MCF 10A (cell line): Measurements from ENCODE around the gene NOP56. TPM values are rescaled to one million over a fixed set of nuclear protein-coding genes. Genes with fewer than 3 reads are reported as not detected.

Experiments used
- BruUV-seq: library from RNA; stranded (reverse); fragments of 400-500 nt; replicated peaks from 2 replicates; lab custom pipeline; 2021; lab: Mats Ljungman, UMichigan
- CTCF ChIA-PET: fragments of 300-600 bp; sonication (Branson Sonifier 250); formaldehyde crosslinking; extraction: SDS; loops from one replicate; lab custom pipeline; 2021; ENCODE audit warnings: antibody characterized with exemption, inconsistent platforms; lab: Yijun Ruan, JAX
- POLR2A ChIA-PET: fragments of 300-600, 350-650 bp; sonication (Branson Sonifier 250); formaldehyde crosslinking; extraction: SDS; loops from one replicate; lab custom pipeline; 2020; ENCODE audit warnings: antibody characterized with exemption, inconsistent platforms; lab: Yijun Ruan, JAX
- DNase-seq: peaks from one replicate; pipeline ENCODE4 v3.0.0-alpha.2; 2018; ENCODE audit not compliant: unreplicated experiment
- H3K27ac Mint-ChIP-seq: one replicate; pipeline ENCODE4 v1.8.0; 2022; ENCODE audit warnings: mild to moderate bottlenecking, low read depth, mixed read lengths; ENCODE audit not compliant: unreplicated experiment
- H3K27me3 Mint-ChIP-seq: one replicate; pipeline ENCODE4 v1.8.0; 2022; ENCODE audit warnings: mixed read lengths; ENCODE audit not compliant: insufficient read depth, unreplicated experiment
- H3K36me3 Mint-ChIP-seq: one replicate; pipeline ENCODE4 v1.8.0; 2022; ENCODE audit warnings: mild to moderate bottlenecking, moderate library complexity, mixed read lengths; ENCODE audit not compliant: insufficient read depth, unreplicated experiment
- H3K4me1 Mint-ChIP-seq: one replicate; pipeline ENCODE4 v1.8.0; 2022; ENCODE audit warnings: mixed read lengths; ENCODE audit not compliant: insufficient read depth, unreplicated experiment
- H3K4me3 Mint-ChIP-seq: one replicate; pipeline ENCODE4 v1.8.0; 2022; ENCODE audit warnings: mild to moderate bottlenecking, moderate library complexity, mixed read lengths; ENCODE audit not compliant: unreplicated experiment
- H3K9me3 Mint-ChIP-seq: one replicate; pipeline ENCODE4 v1.8.0; 2022; ENCODE audit warnings: mixed read lengths; ENCODE audit not compliant: unreplicated experiment
- CTCF ChIP-seq: fragments of 200-600 bp; IDR thresholded peaks from one replicate; pipeline ENCODE4 v1.8.0; 2022; ENCODE audit warnings: antibody characterized with exemption, mild to moderate bottlenecking; ENCODE audit not compliant: unreplicated experiment
- intact Hi-C: fragments of 100-400 bp; cut with micrococcal nuclease; formaldehyde crosslinking; loops from 2 replicates; pipeline ENCODE4 v1.14.1; 2022
- total RNA-seq: library from RNA; stranded (reverse); gene quantifications from 2 replicates; pipeline ENCODE4 v1.2.3, GENCODE V29; 2022

Gene NOP56
- total RNA-seq, 1 experiment from 2014 or later = 340 TPM

DNA sequence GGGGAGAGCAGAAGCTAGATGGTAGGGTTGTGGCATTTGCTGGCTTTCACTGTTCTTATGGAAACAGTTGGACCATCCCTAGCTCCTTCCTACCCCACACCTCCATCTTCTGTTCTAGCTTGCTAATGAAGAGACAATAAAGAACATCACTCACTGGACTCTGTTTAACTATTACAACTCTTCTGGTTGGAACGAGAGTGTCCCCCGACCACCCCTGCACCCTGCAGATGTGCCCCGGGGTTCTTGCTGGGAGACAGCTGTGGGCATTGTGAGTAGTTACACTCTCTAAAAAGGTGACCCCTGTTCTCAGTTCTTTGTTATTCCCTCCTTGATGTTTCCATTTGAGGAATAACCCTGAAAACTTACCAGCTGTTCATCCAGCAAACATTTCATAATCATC is 40.4 kb upstream of the NOP56 start:
- ChIA-PET CTCF (interaction anchor here (0.9 kb wide), 1 partner anchor 35 kb away, joined by 3 read pairs; no protein-coding TSS in a partner anchor), POLR2A (interaction anchor here (1.0 kb wide), 1 partner anchor 357 kb away, joined by 3 read pairs; no protein-coding TSS in a partner anchor)
- H3K4me3 Mint-ChIP-seq = no peak overlapping the region
- intact Hi-C loops = no loop called here
- H3K27me3 Mint-ChIP-seq = peaks cover 51% of the 10 kb centered on the region
- no peaks in the 10 kb centered on the region for H3K36me3 Mint-ChIP-seq
- no peak for TF ChIP-seq CTCF
- no peak overlapping the region for H3K27ac Mint-ChIP-seq
- peaks cover 29% of the 10 kb centered on the region for H3K9me3 Mint-ChIP-seq
- no peak for DNase-seq
- no TSS peak for BruUV-seq
- no peaks in the 10 kb centered on the region for H3K4me1 Mint-ChIP-seq

GRCh38 chr20:2616634-2617033 is 35.8 kb upstream of the NOP56 start:
- peaks cover 17% of the 10 kb centered on the region for H3K9me3 Mint-ChIP-seq
- ChIA-PET POLR2A (no interaction called here), CTCF (no interaction called here)
- no peak overlapping the region for H3K27ac Mint-ChIP-seq
- peaks cover 7% of the 10 kb centered on the region for H3K4me1 Mint-ChIP-seq
- TF ChIP-seq CTCF = no peak
- H3K27me3 Mint-ChIP-seq = peaks cover 28% of the 10 kb centered on the region
- no TSS peak for BruUV-seq
- intact Hi-C loops = no loop called here
- no peak for DNase-seq
- H3K36me3 Mint-ChIP-seq = no peaks in the 10 kb centered on the region
- no peak overlapping the region for H3K4me3 Mint-ChIP-seq

GRCh38 chr20:2617099-2617714 is 35.2 kb upstream of the NOP56 start:
- Mint-ChIP-seq H3K4me3 (no peak overlapping the region), H3K36me3 (no peaks in the 10 kb centered on the region), H3K4me1 (peaks cover 7% of the 10 kb centered on the region), H3K27ac (no peak overlapping the region), H3K27me3 (peaks cover 22% of the 10 kb centered on the region), H3K9me3 (peaks cover 17% of the 10 kb centered on the region)
- no TSS peak for BruUV-seq
- POLR2A ChIA-PET = no interaction called here
- TF ChIP-seq CTCF = no peak
- intact Hi-C loops = no loop called here
- CTCF ChIA-PET = no interaction called here
- no peak for DNase-seq

DNA sequence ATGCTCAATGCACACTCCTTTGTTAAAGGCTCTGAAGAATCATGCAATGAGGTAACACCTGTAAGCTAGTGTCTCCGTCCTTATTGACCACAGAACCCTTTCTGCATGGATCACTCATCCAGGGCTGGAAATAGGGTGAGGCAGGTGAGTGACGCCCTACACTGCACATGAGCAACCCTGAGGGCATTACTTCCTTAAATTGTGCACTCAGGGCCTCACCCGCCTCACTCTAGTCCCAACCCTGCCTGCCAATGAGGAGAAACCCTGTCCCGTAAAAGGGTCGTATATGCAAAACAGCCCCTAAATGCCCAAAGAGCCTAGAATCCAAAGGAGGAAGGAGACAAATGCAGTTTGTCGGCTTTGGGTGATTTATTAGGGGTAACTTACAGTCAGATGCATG is 33.6 kb upstream of the NOP56 start:
- H3K4me3 Mint-ChIP-seq = no peak overlapping the region
- BruUV-seq = no TSS peak
- ChIA-PET CTCF (interaction anchor here (0.5 kb wide), 2 partner anchors 26 to 136 kb away, joined by 3 to 5 read pairs; no protein-coding TSS in a partner anchor), POLR2A (no interaction called here)
- no peak overlapping the region for H3K27ac Mint-ChIP-seq
- H3K4me1 Mint-ChIP-seq = peaks cover 7% of the 10 kb centered on the region
- intact Hi-C loops = no loop called here
- DNase-seq = no peak
- H3K36me3 Mint-ChIP-seq = no peaks in the 10 kb centered on the region
- no peak for TF ChIP-seq CTCF
- peaks cover 17% of the 10 kb centered on the region for H3K9me3 Mint-ChIP-seq
- peaks cover 20% of the 10 kb centered on the region for H3K27me3 Mint-ChIP-seq
